NCI-H446 (cell line): Measurements from ENCODE around the gene CTNNBL1.
"Not testable (repeated sequence)": the region's sequence is repeated elsewhere in the genome, so short reads cannot be mapped to it uniquely, and the experiment has no call there.

Experiments
- DNase-seq, 2 experiments: peaks; one replicate each; lab custom pipeline; 2025; lab: John Stamatoyannopoulos, UW

The CTNNBL1 gene

GRCh38 chr20:37693635-37694626, at the start of gene CTNNBL1:
Gene CTNNBL1, plus strand, starts transcription at chr20:37694030. Its CDS starts 93 bp downstream, at chr20:37694123.
- peak; percentile 96 to 99 for DNase-seq

- no peak for DNase-seq
Measured at GRCh38 chr20:37644605-37645004, 49.2 kb upstream of the CTNNBL1 start.

- no peak for DNase-seq
Measured at GRCh38 chr20:37647946-37648345, 45.9 kb upstream of the CTNNBL1 start.

- no peak for DNase-seq
Measured at GRCh38 chr20:37649017-37649416, 44.8 kb upstream of the CTNNBL1 start.

DNA sequence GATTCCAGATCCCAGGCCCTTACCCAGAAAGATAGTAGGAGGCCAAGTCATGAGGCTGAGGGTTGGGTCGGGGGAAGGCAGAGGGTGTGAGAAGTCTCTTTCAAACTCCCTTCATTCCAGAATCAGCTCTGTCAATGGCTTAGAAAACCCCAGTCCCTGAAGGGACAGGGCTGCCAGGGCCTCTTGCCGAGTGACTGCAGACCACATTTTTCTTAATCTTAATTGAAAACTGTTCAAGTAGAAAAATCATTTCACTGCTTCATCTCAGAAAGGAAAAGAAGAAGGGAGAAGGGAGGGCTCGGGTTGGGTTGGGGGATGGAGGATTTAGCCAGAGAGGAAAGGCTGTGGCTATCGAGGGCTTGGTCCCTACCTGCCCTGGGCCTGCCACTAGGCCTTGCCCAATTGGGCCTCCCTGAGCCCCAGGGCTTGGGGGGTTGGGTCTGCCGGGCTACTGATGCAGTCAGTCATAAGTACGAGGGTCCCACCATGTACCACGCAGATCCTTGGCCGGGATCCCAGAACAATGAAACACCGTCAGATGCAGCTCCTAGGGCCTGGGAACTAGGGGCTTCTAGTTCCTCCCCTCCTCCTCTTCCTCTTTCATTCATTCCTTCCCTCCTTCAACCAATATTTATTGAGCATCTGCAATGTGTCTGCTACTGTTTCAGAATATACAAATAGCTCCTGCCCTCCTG, 44.0 kb upstream of the CTNNBL1 start:
- DNase-seq = no peak

DNA sequence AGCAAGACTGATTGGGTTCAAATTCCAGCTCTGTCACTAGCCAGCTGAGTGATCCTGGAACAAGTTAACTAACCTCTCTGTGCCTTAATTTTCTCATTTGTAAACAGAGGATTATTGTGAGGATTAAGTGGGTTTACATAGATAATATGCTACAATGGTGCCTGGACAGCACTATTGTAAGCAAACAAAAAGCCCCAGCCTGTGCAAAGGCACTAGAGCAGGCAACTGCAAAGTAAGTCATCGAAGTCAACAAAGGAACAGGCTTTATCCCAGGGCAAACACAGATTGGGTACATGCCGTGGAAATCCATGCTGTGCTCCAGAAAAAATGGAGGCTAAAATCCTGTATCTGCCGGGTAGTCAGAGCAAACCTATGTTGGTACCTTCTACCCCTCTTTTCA, 43.2 kb upstream of the CTNNBL1 start:
- DNase-seq = no peak

DNA sequence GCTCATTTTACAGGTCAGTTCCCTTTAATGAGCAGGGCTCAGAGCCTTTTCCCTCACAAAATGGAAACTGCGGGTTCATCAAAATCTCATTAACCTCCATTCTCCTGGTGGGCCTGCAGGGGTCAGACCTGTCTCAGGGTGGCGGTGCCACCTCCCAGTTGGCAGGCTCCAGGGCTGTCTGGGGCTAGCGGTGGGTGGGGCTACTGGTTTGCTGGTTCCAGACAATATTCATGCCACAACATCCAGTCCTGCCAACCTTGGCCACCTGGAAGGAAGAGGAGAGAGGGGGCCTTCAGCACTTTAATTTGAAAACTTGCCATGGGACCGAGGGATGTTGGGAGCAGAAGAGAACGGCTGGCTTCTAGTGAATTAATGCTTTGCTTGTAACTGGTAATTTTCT, 41.9 kb upstream of the CTNNBL1 start:
- peak in 1 of 2 experiments; percentile 60 for DNase-seq

DNA sequence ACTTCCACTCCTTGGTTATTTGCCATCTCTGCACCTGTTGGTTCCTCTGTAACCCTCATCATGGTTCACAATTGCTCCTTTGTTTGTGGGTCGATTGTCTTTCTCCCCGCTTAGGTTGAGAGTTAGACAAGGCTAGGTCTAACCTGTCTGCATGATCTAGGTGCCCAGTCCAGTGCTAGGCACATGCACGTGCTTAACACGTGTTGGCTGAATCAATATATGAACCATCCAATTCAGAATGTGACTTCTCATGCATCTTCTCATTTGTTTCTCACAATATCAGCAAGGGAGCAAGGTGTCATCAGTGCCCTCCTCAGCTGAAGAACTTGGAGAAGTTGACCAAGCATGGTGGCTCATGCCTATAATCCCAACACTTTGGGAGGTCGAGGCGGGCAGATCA, 36.9 kb upstream of the CTNNBL1 start:
- no peak for DNase-seq

DNA sequence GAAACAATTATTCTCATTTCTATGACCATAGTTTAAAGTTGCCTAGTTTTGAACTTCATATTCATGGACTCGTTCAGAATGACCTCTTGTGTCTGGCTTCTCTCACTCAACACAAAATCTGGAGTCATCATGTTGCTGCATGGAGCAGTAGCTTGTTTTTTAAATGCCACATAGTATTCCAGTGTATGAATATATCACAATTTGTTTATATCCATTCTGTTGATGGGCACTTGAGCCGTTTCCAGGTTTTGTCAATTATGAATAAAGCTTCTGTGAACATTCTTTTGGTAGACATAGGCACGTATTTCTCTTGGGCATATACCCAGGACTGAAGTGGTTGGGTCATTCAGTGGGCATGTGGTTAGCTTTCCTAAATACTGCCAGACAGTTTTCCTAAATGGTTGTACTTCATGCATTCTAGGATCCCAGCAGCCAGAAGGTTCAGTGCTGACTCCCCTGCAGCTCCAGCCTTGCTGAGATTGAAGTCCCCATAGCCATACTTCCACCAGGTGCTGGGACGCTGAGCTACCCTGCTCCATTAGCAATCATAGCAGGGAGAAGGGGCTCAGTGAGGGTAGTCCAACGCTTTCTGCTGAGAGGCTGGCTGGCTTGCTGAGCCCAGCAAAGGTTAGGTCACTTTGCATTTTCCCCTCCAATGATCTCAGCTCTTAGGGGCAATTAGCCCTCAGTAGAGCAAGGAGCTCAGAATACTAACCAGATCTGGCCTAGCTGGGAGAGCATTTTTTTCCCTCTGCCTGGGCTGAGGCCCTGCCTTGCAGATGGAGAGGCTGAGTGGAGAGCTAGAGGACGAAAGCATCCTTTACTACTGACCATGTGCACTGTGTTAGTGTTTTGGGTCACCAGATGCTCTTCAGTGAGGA, 35.7 kb upstream of the CTNNBL1 start:
- no peak for DNase-seq

DNA sequence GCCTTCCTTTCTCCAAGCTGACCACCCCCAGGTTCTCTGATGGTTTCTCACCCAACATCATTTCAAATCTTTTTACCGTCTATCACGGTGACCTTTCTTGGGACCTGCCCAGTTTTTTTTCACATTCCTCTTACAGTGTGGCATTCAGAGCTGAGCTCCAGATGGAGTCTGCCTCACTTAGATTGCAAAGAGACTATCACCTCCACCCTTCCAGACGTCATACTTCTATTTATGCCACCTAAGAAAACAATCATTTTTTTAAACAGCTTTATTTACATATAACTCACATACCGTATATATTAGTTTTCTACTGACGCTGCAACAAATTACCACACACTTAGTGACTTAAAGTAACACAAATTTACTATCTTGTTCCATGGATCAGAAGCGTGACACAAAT, 32.3 kb upstream of the CTNNBL1 start:
- no peak for DNase-seq

GRCh38 chr20:37662308-37662707, 31.5 kb upstream of the CTNNBL1 start:
- DNase-seq = no peak

DNA sequence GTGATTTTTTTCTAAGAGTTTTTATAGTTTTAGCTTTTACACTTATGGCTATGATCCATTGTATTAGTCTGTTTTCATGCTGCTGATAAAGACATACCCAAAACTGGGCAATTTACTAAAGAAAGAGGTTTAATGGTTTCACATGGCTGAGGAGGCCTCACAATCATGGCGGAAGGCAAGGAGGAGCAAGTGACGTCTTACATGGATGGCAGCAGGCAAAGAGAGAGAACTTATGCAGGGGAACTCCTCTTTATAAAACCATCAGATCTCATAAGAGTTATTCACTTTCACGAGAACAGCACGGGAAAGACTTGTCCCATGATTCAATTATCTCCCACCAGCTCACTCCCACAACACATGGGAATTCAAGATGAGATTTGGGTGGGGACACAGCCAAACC, 29.2 kb upstream of the CTNNBL1 start:
- DNase-seq = not testable (repeated sequence)

DNA sequence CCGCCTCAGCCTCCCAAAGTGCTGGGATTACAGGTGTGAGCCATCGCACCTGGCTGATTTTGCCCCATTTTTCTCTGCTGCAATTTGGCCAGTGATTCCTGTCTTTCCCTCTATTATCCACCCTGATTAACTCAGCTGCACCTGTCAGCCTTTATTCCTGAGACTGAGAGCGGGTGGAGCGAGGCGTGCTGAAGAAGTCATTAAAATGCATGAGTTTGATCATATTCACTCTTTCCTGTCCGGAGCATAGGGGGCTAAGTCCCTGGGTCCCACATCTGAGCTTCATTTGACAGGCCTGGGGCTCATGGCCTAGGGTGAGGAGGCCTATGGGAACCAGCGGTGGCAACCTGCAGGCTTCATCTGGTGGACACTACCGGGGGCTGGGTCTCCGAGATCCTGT, 25.7 kb upstream of the CTNNBL1 start:
- DNase-seq = no peak

GRCh38 chr20:37669062-37669772, 24.6 kb upstream of the CTNNBL1 start:
- no peak for DNase-seq

- DNase-seq = no peak
Measured at GRCh38 chr20:37669773-37670236, 24.0 kb upstream of the CTNNBL1 start.

GRCh38 chr20:37670351-37670791, 23.5 kb upstream of the CTNNBL1 start:
- DNase-seq = peak; percentile 20 to 80

- no peak for DNase-seq
Measured at GRCh38 chr20:37672143-37672542, 21.7 kb upstream of the CTNNBL1 start.

- no peak for DNase-seq
Measured at GRCh38 chr20:37673444-37673843, 20.4 kb upstream of the CTNNBL1 start.

GRCh38 chr20:37676440-37676839, 17.4 kb upstream of the CTNNBL1 start:
- no peak for DNase-seq

DNA sequence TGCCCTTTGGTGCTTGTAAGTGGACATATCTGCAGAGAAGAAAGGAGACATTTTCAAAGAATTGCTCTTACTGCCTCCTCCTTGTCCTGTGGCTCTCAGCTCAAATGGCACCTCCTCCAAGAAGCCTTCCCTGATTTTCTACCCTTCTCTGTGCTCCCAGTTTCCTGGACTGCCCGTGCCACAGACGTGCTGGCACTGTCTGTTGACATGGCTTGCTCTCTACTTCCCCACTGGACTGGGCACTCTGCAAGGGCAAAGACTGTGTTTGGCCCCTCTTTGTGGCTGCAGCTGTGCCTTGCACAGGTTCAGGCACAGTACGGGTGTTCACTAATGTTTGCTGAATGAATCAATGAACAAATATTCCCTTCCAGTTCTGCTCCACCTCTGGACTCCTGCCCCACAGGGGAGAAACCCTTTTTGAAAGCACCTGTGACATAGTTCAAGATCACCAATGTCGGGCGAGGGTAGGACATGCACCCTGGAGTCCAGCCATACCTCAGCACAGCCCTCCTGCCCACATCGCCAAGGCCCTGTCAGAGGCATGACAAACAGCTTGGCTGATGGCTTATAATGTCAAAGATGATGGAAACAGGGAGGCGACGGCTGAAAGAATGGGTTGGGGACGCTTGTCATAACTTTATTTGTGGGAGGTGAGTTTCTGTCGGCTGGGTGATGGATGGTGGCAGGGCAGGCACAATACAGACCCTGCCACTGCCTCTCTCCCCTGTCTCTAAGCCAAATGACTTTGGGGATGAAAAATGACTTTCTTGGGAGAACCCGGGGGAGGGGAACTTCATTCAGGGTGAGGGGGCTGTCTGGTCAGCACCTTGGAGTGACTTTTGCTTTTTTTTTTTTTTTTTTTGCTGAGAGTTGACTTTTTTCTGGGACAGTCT, 15.6 kb upstream of the CTNNBL1 start:
- DNase-seq = no peak
